HEK293T (cell line): Measurements from ENCODE around the gene LHX3.
"Not testable (repeated sequence)": the region's sequence is repeated elsewhere in the genome, so short reads cannot be mapped to it uniquely, and the experiment has no call there.

Experiments used
- CTCF ChIA-PET: fragments of 350-600 bp; formaldehyde crosslinking; extraction: SDS; loops from one replicate; lab custom pipeline; 2021; ENCODE audit warnings: antibody characterized with exemption, inconsistent platforms; lab: Yijun Ruan, JAX
- POLR2A ChIA-PET: fragments of 350-600 bp; formaldehyde crosslinking; extraction: SDS; loops from one replicate; lab custom pipeline; 2020; ENCODE audit warnings: antibody characterized with exemption, inconsistent platforms; lab: Yijun Ruan, JAX
- DNase-seq: peaks from one replicate; pipeline ENCODE4 v3.0.0; 2012; ENCODE audit warnings: mixed read lengths; ENCODE audit errors: extremely low spot score
- ARNT ChIP-seq: fragments of 450-650 bp; IDR thresholded peaks from 2 replicates; pipeline ENCODE4 v1.6.1; 2017; ENCODE audit warnings: mild to moderate bottlenecking
- BHLHE40 ChIP-seq: fragments of 450-650 bp; IDR thresholded peaks from 2 replicates; pipeline ENCODE4 v1.6.1; 2016; ENCODE audit warnings: mild to moderate bottlenecking, moderate library complexity, borderline replicate concordance
- CTBP1 ChIP-seq: fragments of 450-650 bp; IDR thresholded peaks from 2 replicates; pipeline ENCODE4 v1.6.1; 2016; ENCODE audit warnings: borderline replicate concordance
- ELF4 ChIP-seq: fragments of 450-650 bp; IDR thresholded peaks from 2 replicates; pipeline ENCODE4 v1.6.1; 2017; ENCODE audit warnings: antibody characterized with exemption
- FOXA1 ChIP-seq: fragments of 450-650 bp; IDR thresholded peaks from 2 replicates; pipeline ENCODE4 v1.6.1; 2016; ENCODE audit warnings: mild to moderate bottlenecking
- FOXK2 ChIP-seq: fragments of 450-650 bp; IDR thresholded peaks from 2 replicates; pipeline ENCODE4 v1.6.1; 2016; ENCODE audit warnings: mild to moderate bottlenecking
- FOXM1 ChIP-seq: fragments of 450-650 bp; IDR thresholded peaks from 2 replicates; pipeline ENCODE4 v1.6.1; 2017; ENCODE audit warnings: mild to moderate bottlenecking, borderline replicate concordance
- HDGF ChIP-seq: fragments of 450-650 bp; IDR thresholded peaks from 2 replicates; pipeline ENCODE4 v1.6.1; 2017; ENCODE audit warnings: antibody characterized with exemption, borderline replicate concordance
- L3MBTL2 ChIP-seq: fragments of 450-650 bp; conservative IDR thresholded peaks from 2 replicates; pipeline ENCODE4 v1.6.1; 2016; ENCODE audit warnings: mild to moderate bottlenecking
- LEF1 ChIP-seq: fragments of 450-650 bp; IDR thresholded peaks from 2 replicates; pipeline ENCODE4 v1.6.1; 2017; ENCODE audit warnings: mild to moderate bottlenecking, borderline replicate concordance
- NFRKB ChIP-seq: fragments of 450-650 bp; IDR thresholded peaks from 2 replicates; pipeline ENCODE4 v1.6.1; 2016; ENCODE audit warnings: mild to moderate bottlenecking, moderate library complexity
- SP1 ChIP-seq: fragments of 450-650 bp; IDR thresholded peaks from 2 replicates; pipeline ENCODE4 v1.6.1; 2017
- SUZ12 ChIP-seq: fragments of 450-650 bp; IDR thresholded peaks from 2 replicates; pipeline ENCODE4 v1.6.1; 2016; ENCODE audit warnings: mild to moderate bottlenecking
- TARDBP ChIP-seq: fragments of 450-650 bp; IDR thresholded peaks from 2 replicates; pipeline ENCODE4 v1.6.1; 2016
- ZNF384 ChIP-seq: fragments of 450-650 bp; IDR thresholded peaks from 2 replicates; pipeline ENCODE4 v1.6.1; 2016
- TF ChIP-seq, protein P1 (sequence below): fragments of 450-650 bp; IDR thresholded peaks from 2 replicates; pipeline ENCODE4 v1.6.1; 2016

Gene LHX3

GRCh38 chr9:136238342-136238732 lies 33.4 kb upstream of the LHX3 start:
- DNase-seq, result no peak
- ChIA-PET CTCF (no interaction called here), POLR2A (no interaction called here)
- TF ChIP-seq, protein P1, sequence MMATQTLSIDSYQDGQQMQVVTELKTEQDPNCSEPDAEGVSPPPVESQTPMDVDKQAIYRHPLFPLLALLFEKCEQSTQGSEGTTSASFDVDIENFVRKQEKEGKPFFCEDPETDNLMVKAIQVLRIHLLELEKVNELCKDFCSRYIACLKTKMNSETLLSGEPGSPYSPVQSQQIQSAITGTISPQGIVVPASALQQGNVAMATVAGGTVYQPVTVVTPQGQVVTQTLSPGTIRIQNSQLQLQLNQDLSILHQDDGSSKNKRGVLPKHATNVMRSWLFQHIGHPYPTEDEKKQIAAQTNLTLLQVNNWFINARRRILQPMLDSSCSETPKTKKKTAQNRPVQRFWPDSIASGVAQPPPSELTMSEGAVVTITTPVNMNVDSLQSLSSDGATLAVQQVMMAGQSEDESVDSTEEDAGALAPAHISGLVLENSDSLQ, result no peak
- TF ChIP-seq NFRKB (no peak), HDGF (no peak)

DNA sequence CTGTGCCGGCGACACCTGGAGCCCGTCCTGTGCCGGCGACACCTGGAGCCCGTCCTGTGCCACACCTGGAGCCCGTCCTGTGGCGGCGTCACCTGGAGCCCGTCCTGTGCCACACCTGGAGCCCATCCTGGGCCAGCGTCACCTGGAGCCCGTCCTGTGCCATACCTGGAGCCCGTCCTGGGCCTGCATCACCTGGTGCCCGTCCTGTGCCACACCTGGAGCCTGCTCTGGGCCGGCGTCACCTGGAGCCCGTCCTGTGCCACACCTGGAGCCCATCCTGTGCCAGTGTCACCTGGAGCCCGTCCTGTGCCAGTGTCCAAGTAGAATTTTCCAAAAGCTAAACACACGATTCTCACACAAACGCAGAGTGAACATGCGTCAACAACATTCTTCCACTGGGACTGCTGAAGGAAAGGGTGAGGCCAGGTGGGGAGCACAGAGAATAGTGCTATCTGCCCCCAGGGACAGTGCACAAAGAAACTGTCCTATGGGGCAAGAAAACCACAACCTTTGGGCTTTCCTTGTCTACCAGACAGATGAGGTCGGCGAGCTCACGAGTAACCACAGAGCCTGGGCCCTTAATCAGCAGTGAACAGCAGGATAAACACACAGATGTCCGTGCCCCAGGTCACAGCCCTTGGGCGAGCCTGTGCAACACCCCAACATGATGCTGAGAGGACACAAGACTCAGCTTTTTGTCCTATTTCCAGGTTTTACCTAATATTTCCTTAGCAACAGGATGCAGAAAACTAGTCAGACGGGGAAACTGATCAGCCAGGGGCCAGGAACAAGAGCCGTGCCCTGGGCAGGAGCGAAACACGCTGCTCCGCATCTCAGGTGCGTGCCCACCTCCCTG lies 32.8 kb upstream of the LHX3 start:
- ChIA-PET CTCF (no interaction called here), POLR2A (no interaction called here)
- DNase-seq, result no peak
- TF ChIP-seq NFRKB, result no peak
- no peak for TF ChIP-seq FOXM1
- TF ChIP-seq BHLHE40, result no peak
- TF ChIP-seq CTBP1, result no peak
- no peak for TF ChIP-seq HDGF

GRCh38 chr9:136236471-136237410 lies 31.8 kb upstream of the LHX3 start:
- CTCF ChIA-PET, POLR2A ChIA-PET, DNase-seq: not testable (repeated sequence)

- DNase-seq, result no peak
- TF ChIP-seq NFRKB, result no peak
- TF ChIP-seq SUZ12, result no peak
- TF ChIP-seq, protein P1, result no peak
- no peak for TF ChIP-seq BHLHE40
- no peak for TF ChIP-seq HDGF
- no peak for TF ChIP-seq FOXK2
- no peak for TF ChIP-seq ARNT
- TF ChIP-seq FOXA1, result no peak
- CTCF ChIA-PET, result no interaction called here
- POLR2A ChIA-PET, result no interaction called here
Observed at GRCh38 chr9:136235709-136236455, 31.0 kb upstream of the LHX3 start.

- TF ChIP-seq ARNT (no peak), NFRKB (no peak), HDGF (no peak), FOXM1 (no peak), ZNF384 (no peak), FOXA1 (no peak), ELF4 (no peak), SP1 (no peak), CTBP1 (no peak), TARDBP (no peak), LEF1 (no peak)
- ChIA-PET CTCF (no interaction called here), POLR2A (no interaction called here)
- no peak for DNase-seq
Observed at GRCh38 chr9:136235171-136235570, 30.2 kb upstream of the LHX3 start.

DNA sequence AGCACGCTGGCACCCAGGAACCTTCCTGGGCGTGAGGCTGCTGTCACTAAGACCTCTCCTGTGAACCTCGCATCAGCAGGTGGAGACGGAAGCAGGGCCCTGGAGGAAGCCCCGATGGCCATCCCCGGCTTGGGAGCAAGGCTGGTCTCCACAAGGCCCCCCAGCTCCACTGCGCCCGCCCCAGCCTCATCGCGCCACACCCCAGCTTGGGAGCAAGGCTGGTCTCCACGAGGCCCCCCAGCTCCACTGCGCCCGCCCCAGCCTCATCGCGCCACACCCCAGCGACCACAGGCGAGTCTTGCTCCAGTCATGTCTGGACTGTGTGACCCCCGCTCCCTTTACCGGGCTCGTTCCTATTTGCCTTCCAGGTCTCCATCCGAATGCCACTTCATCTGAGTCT lies 29.7 kb upstream of the LHX3 start:
- POLR2A ChIA-PET, result no interaction called here
- TF ChIP-seq L3MBTL2, result no peak
- TF ChIP-seq FOXK2, result no peak
- TF ChIP-seq, protein P1, result no peak
- no peak for TF ChIP-seq FOXM1
- no peak for TF ChIP-seq FOXA1
- TF ChIP-seq LEF1, result no peak
- TF ChIP-seq SP1, result no peak
- no peak for TF ChIP-seq SUZ12
- no peak for TF ChIP-seq BHLHE40
- TF ChIP-seq ARNT, result no peak
- CTCF ChIA-PET, result no interaction called here
- no peak for DNase-seq
